ENCODE measurements around the gene TBXAS1.
"Not testable (repeated sequence)": the region's sequence is repeated elsewhere in the genome, so short reads cannot be mapped to it uniquely, and the experiment has no call there.

TBXAS1 gene

GRCh38 chr7:139838276-139838675, 9.2 kb downstream of the TBXAS1 start:
- no peak for TF ChIP-seq GATA1 (IDR thresholded peaks at IDR 0.05; ENCODE audit: low read depth, low read length)
- TF ChIP-seq POLR2A (IDR thresholded peaks at IDR 0.05; ENCODE audit: low read length), result no peak
- no peak for DNase-seq

- DNase-seq, result no peak
- no peak for TF ChIP-seq POLR2A (IDR thresholded peaks at IDR 0.05; ENCODE audit: low read length)
- no peak for TF ChIP-seq GATA1 (IDR thresholded peaks at IDR 0.05; ENCODE audit: low read depth, low read length)
These were observed 9.8 kb downstream of the TBXAS1 start for GRCh38 chr7:139838876-139839275.

GRCh38 chr7:139840776-139841175, 11.7 kb downstream of the TBXAS1 start:
- DNase-seq, result no peak
- TF ChIP-seq GATA1 (IDR thresholded peaks at IDR 0.05; ENCODE audit: low read depth, low read length) (no peak), POLR2A (IDR thresholded peaks at IDR 0.05; ENCODE audit: low read length) (no peak)

- DNase-seq, result no peak
- TF ChIP-seq POLR2A (IDR thresholded peaks at IDR 0.05; ENCODE audit: low read length) (no peak), GATA1 (IDR thresholded peaks at IDR 0.05; ENCODE audit: low read depth, low read length) (no peak)
These were observed 13.5 kb downstream of the TBXAS1 start for GRCh38 chr7:139842401-139843210.

- not testable (repeated sequence) for DNase-seq
These were observed 14.1 kb downstream of the TBXAS1 start for GRCh38 chr7:139843211-139843537.

DNA sequence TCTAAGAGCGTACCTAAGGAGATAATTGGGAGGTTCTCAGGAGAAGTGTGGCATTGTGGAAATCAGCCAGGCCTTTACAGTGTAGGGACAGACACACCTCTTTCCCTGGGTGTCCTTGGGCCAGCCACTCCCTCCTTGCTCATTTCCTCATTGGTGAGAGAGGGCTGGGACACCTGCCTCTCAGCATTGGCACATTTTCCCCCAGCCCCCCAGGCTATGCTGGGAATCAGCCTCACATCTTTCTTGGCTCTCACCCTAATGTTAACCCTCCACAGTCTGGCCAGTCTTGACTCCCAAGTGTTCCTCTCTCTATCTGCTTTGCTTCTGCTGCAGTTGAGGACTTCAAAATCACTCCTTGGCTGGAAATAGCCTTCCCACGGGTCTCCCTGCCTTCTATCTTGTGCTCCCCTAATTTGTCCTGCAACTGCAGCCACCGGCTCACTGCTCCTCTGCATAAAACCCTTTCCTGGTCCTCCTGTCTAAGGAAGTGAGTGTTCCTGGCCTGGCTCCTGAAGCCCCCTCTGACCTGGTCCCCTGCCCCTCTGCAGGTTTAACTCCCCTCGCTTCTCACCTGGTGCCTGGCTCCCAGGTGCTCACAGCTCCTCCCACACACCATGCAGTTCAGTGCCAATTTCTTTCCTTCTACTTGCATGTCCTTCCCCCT, 15.8 kb downstream of the TBXAS1 start:
- TF ChIP-seq GATA1 (IDR thresholded peaks at IDR 0.05; ENCODE audit: low read depth, low read length), result no peak
- no peak for DNase-seq

- no peak for TF ChIP-seq GATA1 (IDR thresholded peaks at IDR 0.05; ENCODE audit: low read depth, low read length)
- no peak for TF ChIP-seq POLR2A (IDR thresholded peaks at IDR 0.05; ENCODE audit: low read length)
- no peak for DNase-seq
These were observed 16.4 kb downstream of the TBXAS1 start for GRCh38 chr7:139845443-139845805.

GRCh38 chr7:139846297-139846696, 17.2 kb downstream of the TBXAS1 start:
- TF ChIP-seq POLR2A (IDR thresholded peaks at IDR 0.05; ENCODE audit: low read length), result no peak
- TF ChIP-seq GATA1 (IDR thresholded peaks at IDR 0.05; ENCODE audit: low read depth, low read length), result no peak
- DNase-seq, result no peak

DNA sequence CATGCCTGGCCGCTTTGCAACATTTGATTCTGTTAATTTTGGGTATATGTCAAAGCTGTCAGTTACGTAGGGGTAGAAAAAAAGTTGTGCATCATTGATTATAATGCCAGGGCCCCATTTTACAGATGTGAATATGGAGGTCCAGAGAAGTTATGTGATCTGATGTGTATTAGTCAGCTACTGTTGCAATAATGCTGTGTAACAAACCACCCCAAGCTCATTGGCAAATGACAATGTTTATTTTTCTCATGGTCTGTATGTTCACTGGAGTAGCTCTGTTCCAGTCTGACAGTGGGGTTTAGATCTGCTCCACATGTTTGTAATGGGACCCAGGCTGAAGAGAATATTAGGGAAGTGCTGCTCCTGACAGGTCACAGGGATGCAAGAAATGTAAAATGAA, 19.2 kb downstream of the TBXAS1 start:
- no peak for DNase-seq
- no peak for TF ChIP-seq GATA1 (IDR thresholded peaks at IDR 0.05; ENCODE audit: low read depth, low read length)
- no peak for TF ChIP-seq POLR2A (IDR thresholded peaks at IDR 0.05; ENCODE audit: low read length)

DNA sequence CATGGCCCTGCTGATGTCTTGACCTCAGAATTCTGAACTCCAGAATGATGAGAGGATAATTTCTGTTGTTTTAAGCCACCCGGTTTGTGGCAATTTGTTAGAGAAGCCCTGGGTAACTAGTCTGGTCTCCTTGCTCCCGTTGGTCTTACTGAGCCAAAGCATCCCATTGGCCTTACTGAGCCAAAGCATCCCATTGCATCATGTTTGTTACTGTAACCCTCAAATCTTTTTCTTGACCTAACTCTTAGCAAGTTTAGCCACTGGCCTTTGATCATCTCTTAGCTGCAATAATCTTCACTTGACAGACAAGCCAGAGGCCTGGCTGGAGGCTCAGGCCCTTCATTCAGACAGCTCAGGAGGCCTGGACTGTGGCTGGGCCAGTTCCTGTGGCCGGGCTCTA, 21.8 kb downstream of the TBXAS1 start:
- no peak for DNase-seq
- TF ChIP-seq GATA1 (IDR thresholded peaks at IDR 0.05; ENCODE audit: low read depth, low read length) (no peak), POLR2A (IDR thresholded peaks at IDR 0.05; ENCODE audit: low read length) (no peak)

DNA sequence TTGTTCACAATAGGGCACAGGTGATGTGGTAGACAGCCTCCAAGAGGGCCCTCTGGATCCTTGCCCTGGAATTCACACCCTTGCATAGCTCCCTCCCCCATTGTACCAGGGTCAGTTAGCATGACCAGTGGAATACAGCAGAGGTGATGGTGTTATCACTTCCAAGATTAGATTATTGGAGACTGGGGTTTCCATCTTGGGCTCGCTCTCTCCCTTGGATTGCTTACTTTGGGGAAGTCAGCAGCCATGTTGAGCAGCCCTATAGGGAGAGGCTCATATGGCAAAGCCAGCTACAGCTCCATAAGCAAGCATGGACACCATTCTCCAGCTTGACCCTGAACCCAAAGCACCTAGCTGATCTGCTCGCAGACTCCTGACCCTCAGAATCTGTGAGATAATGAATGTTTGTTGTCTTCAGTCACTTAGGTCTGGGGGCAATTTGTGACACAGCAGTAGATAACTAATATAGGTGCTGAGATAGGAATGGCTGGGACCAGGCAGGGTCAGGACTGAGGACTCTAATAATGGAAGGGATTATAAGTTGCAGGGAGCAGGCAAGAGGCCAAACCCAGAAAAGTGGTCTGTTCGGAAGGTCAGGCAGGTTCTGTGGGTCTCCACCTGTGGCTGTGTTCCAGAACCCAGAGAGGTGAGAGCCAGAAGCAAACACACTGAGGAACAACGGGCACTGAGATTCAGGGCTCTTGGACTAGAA, 22.9 kb downstream of the TBXAS1 start:
- TF ChIP-seq GATA1 (IDR thresholded peaks at IDR 0.05; ENCODE audit: low read depth, low read length) (no peak), POLR2A (IDR thresholded peaks at IDR 0.05; ENCODE audit: low read length) (no peak)
- no peak for DNase-seq

DNA sequence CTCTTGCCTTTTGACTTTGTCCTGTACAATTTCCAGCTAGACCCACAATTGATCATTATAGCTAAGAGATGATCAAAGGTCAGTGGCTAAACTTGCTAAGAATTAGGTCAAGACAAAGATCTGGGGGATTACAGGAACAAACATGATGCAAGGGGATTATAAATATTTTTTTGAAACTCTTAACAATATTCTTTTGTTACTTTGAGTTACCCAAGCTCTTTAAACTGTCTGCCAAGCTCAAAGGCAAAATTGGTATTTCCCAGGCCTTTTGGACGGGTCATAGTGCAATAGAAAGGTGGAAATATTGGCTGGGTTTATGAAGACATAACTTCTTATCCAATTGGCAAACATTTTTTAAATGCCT, 23.4 kb downstream of the TBXAS1 start:
- TF ChIP-seq POLR2A (IDR thresholded peaks at IDR 0.05; ENCODE audit: low read length) (no peak), GATA1 (IDR thresholded peaks at IDR 0.05; ENCODE audit: low read depth, low read length) (no peak)
- no peak for DNase-seq

DNA sequence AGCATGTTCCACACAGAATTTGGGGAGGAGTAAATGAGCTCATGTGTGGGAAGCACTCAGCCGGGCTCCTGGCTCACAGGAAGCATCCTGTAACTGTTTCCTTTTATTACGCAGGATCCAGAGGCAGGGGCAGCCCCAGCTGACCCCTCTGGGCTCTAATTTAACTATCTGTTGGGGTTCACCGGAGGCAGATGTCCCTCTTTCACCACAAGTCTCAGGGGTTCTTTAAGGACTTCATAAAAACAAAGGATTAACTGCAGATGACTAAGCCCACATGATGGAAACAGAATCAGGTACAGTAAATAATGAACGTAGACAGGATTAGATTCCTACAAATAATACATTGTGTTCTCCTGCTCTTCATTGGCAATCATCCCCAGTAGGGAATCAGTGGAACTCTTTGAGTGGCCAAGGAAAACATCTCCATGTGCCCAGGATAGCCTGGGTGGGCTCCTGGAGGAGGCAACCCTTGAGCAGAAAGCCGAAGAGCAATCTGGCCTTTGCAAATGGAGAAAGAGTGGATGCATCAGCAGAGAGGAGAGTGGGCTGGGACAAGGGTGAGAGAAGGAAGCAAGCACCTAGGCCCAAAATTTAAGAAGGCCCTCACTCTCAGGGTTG, 24.6 kb downstream of the TBXAS1 start:
- TF ChIP-seq POLR2A (IDR thresholded peaks at IDR 0.05; ENCODE audit: low read length) (no peak), GATA1 (IDR thresholded peaks at IDR 0.05; ENCODE audit: low read depth, low read length) (no peak)
- no peak for DNase-seq

- DNase-seq, result no peak
- TF ChIP-seq POLR2A (IDR thresholded peaks at IDR 0.05; ENCODE audit: low read length), result no peak
- TF ChIP-seq GATA1 (IDR thresholded peaks at IDR 0.05; ENCODE audit: low read depth, low read length), result no peak
These were observed 25.1 kb downstream of the TBXAS1 start for GRCh38 chr7:139854124-139854511.

Measured in erythroblast (primary cell).